Measurements from ENCODE around the gene EML2. TPM values are rescaled to one million over a fixed set of nuclear protein-coding genes. Genes with fewer than 3 reads are reported as not detected.
A peak's percentile ranks its signal among the peaks of the same experiment; 100 is the strongest.

EML2 gene
- total RNA-seq, 3 donors from 2014 or later = 59.9 to 119 (median 79.1) TPM

GRCh38 chr19:45560038-45560437, 79.2 kb downstream of the EML2 start:
- no peak for TF ChIP-seq CTCF (IDR thresholded peaks at IDR 0.05)
- intact Hi-C loops (cut with DNase I, micrococcal nuclease) = no loop called here
- Histone ChIP-seq H3K36me3 (ENCODE audit: low read depth) (no peaks in the 10 kb centered on the region), H3K4me3 (no peak overlapping the region), H3K4me1 (ENCODE audit: low read depth) (peaks cover 21% of the 10 kb centered on the region), H3K9me3 (no peaks in the 10 kb centered on the region)
- ATAC-seq (no peak), DNase-seq (peak in 1 of 3 donors; percentile 15)

Small RNA genes within 50 kb of the gene (microRNA-seq; reads per million reads assigned to microRNA genes)
- 82.9 reads per million, percentile 60 among the genes with 10 or more reads in this experiment for gene MIR330
- not detected for gene MIR642A
- gene MIR642B = not detected

Other genes starting within 250 kb of the EML2 start
- gene PPP1R13L, start 234.3 kb downstream of the EML2 start, total RNA-seq = 10 to 100 TPM; 21.1 to 36.7 (median 30.8) TPM
- 1 to 10 TPM; 3.2 to 4.1 (median 3.2) TPM for gene POLR1G, start 232.8 kb downstream of the EML2 start, total RNA-seq
- 10 to 100 TPM; 37.7 to 51.2 (median 46.6) TPM for gene ERCC1, start 215.5 kb downstream of the EML2 start, total RNA-seq
- gene FOSB, start 171.4 kb downstream of the EML2 start, total RNA-seq = 10 to 100 TPM in 1 of 3 donors, 1 to 10 TPM in 1, under 1 TPM in 1; 0.58 to 10.3 (median 1.6) TPM
- gene RTN2, start 142.3 kb downstream of the EML2 start, total RNA-seq = 10 to 100 TPM in 1 of 3 donors, 1 to 10 TPM in 2; 3.1 to 18.2 (median 6.2) TPM
- 1 to 10 TPM in 1 of 3 donors, under 1 TPM in 2; 0.43 to 1.3 (median 0.87) TPM for gene PPM1N, start 141.0 kb downstream of the EML2 start, total RNA-seq
- gene VASP, start 131.9 kb downstream of the EML2 start, total RNA-seq = 100 to 1,000 TPM; 190 to 252 (median 235) TPM
- 10 to 100 TPM; 12.1 to 16.4 (median 13.4) TPM for gene OPA3, start 54.6 kb downstream of the EML2 start, total RNA-seq
- 1 to 10 TPM in 2 of 3 donors, under 1 TPM in 1; 0.84 to 1.0 (median 1.0) TPM for gene GPR4, start 37.2 kb downstream of the EML2 start, total RNA-seq
- 10 to 100 TPM in 2 of 3 donors, 1 to 10 TPM in 1; 6.8 to 19.4 (median 14.2) TPM for gene GIPR, start 28.8 kb upstream of the EML2 start, total RNA-seq
- gene SNRPD2, start 52.6 kb upstream of the EML2 start, total RNA-seq = 100 to 1,000 TPM; 201 to 270 (median 230) TPM
- gene QPCTL, start 53.3 kb upstream of the EML2 start, total RNA-seq = 1 to 10 TPM; 8.2 to 8.9 (median 8.3) TPM
- 10 to 100 TPM; 30.1 to 34.0 (median 32.3) TPM for gene FBXO46, start 91.5 kb upstream of the EML2 start, total RNA-seq
- gene MEIOSIN, start 94.0 kb upstream of the EML2 start, total RNA-seq = not detected
- gene SIX5, start 129.9 kb upstream of the EML2 start, total RNA-seq = 10 to 100 TPM in 2 of 3 donors, 1 to 10 TPM in 1; 9.6 to 35.6 (median 11.1) TPM
- gene DMPK, start 143.1 kb upstream of the EML2 start, total RNA-seq = 100 to 1,000 TPM in 1 of 3 donors, 10 to 100 TPM in 2; 23.9 to 123 (median 33.9) TPM
- 10 to 100 TPM; 33.2 to 67.1 (median 43.7) TPM for gene DMWD, start 153.4 kb upstream of the EML2 start, total RNA-seq
- gene RSPH6A, start 175.9 kb upstream of the EML2 start, total RNA-seq = under 1 TPM; 0.16 to 0.24 (median 0.20) TPM
- 10 to 100 TPM; 61.1 to 67.4 (median 65.9) TPM for gene SYMPK, start 223.8 kb upstream of the EML2 start, total RNA-seq
- gene FOXA3, start 224.9 kb upstream of the EML2 start, total RNA-seq = 10 to 100 TPM; 14.1 to 33.7 (median 32.9) TPM
- gene IRF2BP1, start 246.7 kb upstream of the EML2 start, total RNA-seq = 10 to 100 TPM; 19.0 to 33.7 (median 19.8) TPM